Naive thymus-derived CD8-positive, alpha-beta T cell (primary cell): ENCODE measurements around the gene ZNF280B. TPM values are rescaled to one million over a fixed set of nuclear protein-coding genes. Genes with fewer than 3 reads are reported as not detected.
"Not testable (repeated sequence)": the region's sequence is repeated elsewhere in the genome, so short reads cannot be mapped to it uniquely, and the experiment has no call there.

Experiments used
- ATAC-seq, 2 donors: fragments of 150-1000 bp; cut with Tn5 transposase in 1 of 2; sonication (Bioruptor Pico), chemical (Tn5 transposase) in 1 of 2; 1 replicate in 1 of 2; 2 replicates in 1 of 2; pipeline ENCODE4 v1.10.0; 2021; ENCODE audit warnings: mild to moderate bottlenecking in 2 of 2, moderate library complexity in 2 of 2
- POLR2A ChIA-PET: fragments of 350-600 bp; sonication (Branson Sonifier 250); formaldehyde crosslinking; loops from one replicate; lab custom pipeline; 2021; ENCODE audit warnings: antibody characterized with exemption; lab: Charles Lee
- DNase-seq, 10 donors: peaks; one replicate each; pipeline versions ENCODE4 v3.0.0 to v3.0.0-alpha.2; 2020 to 2022
- H3K27ac Mint-ChIP-seq, 10 donors: one replicate each; pipeline ENCODE4 v1.8.0; 2020 to 2022; ENCODE audit warnings: mild to moderate bottlenecking in 10 of 10, mixed read lengths in 10 of 10, moderate library complexity in 4 of 10, inconsistent platforms in 1 of 10
- H3K27me3 Mint-ChIP-seq, 5 donors: one replicate each; pipeline ENCODE4 v1.8.0; 2021 to 2022; ENCODE audit warnings: mixed read lengths in 5 of 5
- H3K36me3 Mint-ChIP-seq, 3 donors: one replicate each; pipeline ENCODE4 v1.8.0; 2020 to 2022; ENCODE audit warnings: mixed read lengths in 3 of 3, mild to moderate bottlenecking in 2 of 3, inconsistent platforms in 1 of 3
- H3K4me1 Mint-ChIP-seq, 4 donors: one replicate each; pipeline ENCODE4 v1.8.0; 2021 to 2022; ENCODE audit warnings: mixed read lengths in 4 of 4
- H3K4me3 Mint-ChIP-seq, 10 donors: one replicate each; pipeline ENCODE4 v1.8.0; 2020 to 2022; ENCODE audit warnings: mild to moderate bottlenecking in 10 of 10, mixed read lengths in 10 of 10, moderate library complexity in 6 of 10, inconsistent platforms in 1 of 10
- H3K9me3 Mint-ChIP-seq, 9 donors: one replicate each; pipeline ENCODE4 v1.8.0; 2020 to 2022; ENCODE audit warnings: mixed read lengths in 9 of 9, mild to moderate bottlenecking in 3 of 9, inconsistent platforms in 1 of 9, moderate library complexity in 1 of 9
- polyA plus RNA-seq, 3 donors: library from polyadenylated mRNA; unstranded; fragments of 300-500 nt; fragmentation: Illumina TruSeq; gene quantifications; one replicate each; pipeline ENCODE4 v1.2.3, GENCODE V29; 2021
- total RNA-seq, 8 experiments: library from RNA in 2 of 8; stranded (reverse) in 2 of 8; gene quantifications; one replicate each; pipeline ENCODE4 v1.2.3 and lab custom pipeline; 2021 to 2026

The ZNF280B gene
- total and polyA plus RNA-seq, 5 experiments from 2014 or later, result 2.1 to 3.0 (median 2.4) TPM

DNA sequence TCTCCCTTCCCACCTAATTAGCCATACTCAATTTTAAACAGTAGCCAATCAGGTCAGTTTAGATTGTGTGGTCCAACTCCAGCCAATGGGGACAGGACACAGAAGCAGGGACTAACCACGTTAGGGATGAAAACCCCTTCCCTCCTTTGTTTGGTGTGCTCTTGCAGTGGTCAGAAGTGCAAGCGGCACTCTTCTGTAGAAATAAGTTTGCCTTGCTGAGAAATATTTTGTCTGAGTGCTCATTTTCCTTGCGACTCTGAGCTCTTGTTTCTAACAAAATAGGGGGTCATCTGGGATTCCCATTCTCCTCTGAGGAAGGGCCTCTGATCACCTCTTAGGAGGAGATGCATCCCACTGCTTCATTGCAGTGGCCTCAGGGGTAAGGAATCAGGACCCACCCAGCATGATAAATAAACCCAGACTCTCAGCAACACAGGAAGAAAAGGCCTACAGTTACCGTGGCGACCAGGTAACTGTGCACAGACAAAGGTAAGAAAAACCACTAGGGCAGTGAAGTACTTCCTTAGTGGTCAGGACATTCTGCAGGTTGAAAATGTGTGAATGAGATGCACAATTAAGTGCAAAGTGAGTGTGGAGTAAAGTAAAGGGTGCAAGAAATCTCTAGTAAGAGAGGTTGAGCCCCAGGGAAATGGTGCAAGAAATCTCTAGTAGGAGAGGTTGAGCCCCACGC lies 55.4 kb downstream of the ZNF280B start:
- H3K27ac Mint-ChIP-seq, result no peak overlapping the region
- ATAC-seq (no peak), DNase-seq (no peak)
- POLR2A ChIA-PET, result no interaction called here
- peaks cover 0 to 23% (median 1%) of the 10 kb centered on the region in 4 donors for H3K4me1 Mint-ChIP-seq
- peaks cover 0 to 41% (median 9%) of the 10 kb centered on the region in 3 donors for H3K36me3 Mint-ChIP-seq
- H3K9me3 Mint-ChIP-seq, result peaks cover 9 to 58% (median 24%) of the 10 kb centered on the region in 9 donors
- peaks cover 14 to 38% (median 23%) of the 10 kb centered on the region in 5 donors for H3K27me3 Mint-ChIP-seq
- H3K4me3 Mint-ChIP-seq, result no peak overlapping the region

GRCh38 chr22:22452211-22452610 lies 56.3 kb downstream of the ZNF280B start:
- no peak for DNase-seq
- POLR2A ChIA-PET, result no interaction called here
- Mint-ChIP-seq H3K27ac (peak overlapping the region in 1 of 10 donors; percentile 1), H3K27me3 (peaks cover 14 to 39% (median 24%) of the 10 kb centered on the region in 5 donors), H3K36me3 (peaks cover 0 to 35% (median 9%) of the 10 kb centered on the region in 3 donors), H3K9me3 (peaks cover 9 to 50% (median 24%) of the 10 kb centered on the region in 9 donors), H3K4me3 (no peak overlapping the region), H3K4me1 (peaks cover 0 to 23% (median 1%) of the 10 kb centered on the region in 4 donors)
- ATAC-seq, result no peak

DNA sequence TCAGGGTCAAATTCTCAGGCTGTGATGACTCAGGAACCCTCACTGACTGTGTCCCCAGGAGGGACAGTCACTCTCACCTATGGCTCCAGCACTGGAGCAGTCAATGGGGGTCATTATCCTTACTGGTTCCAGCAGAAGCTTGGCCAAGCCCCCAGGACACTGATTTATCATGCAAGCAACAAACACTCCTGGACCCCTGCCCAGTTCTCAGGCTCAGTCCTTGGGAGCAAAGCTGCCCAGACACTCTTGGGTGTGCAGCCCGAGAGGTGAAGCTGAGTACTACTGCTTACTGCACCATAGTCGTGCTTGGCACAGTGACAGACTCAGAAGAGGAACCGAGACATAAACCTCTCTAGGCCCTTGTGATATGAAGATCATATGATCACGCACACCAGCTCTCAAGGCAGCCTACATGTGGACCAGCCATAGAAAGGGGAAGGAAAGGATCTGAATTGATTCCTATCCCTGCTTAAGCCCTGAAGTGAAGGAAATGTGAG lies 58.2 kb downstream of the ZNF280B start:
- DNase-seq, result peak in 1 of 10 donors; percentile 30

DNA sequence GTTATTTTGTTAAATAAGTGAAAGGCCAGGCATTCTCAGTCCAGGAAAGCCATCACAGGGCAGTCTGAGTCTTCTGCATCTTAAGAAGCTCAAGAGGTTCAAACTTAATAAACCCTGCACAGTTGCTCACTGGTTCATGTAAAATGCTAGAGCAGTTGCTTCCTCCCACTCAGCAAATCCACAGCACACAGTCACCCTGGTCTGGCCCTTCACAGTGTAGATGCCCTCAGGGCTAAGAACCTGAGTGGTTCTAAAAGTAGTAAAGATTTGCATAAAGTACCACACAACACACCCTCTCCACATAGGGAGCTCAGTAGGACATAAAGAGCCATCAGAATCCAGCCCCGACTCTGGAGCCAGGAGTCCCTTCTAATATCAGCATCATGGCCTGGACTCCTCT lies 58.7 kb downstream of the ZNF280B start:
- H3K4me1 Mint-ChIP-seq, result peaks cover 0 to 23% (median 1%) of the 10 kb centered on the region in 4 donors
- no peak for DNase-seq
- POLR2A ChIA-PET, result no interaction called here
- peaks cover 9 to 34% (median 24%) of the 10 kb centered on the region in 9 donors for H3K9me3 Mint-ChIP-seq
- H3K36me3 Mint-ChIP-seq, result peaks cover 0 to 28% (median 9%) of the 10 kb centered on the region in 3 donors
- H3K4me3 Mint-ChIP-seq, result no peak overlapping the region
- H3K27me3 Mint-ChIP-seq, result peaks cover 13 to 42% (median 29%) of the 10 kb centered on the region in 5 donors
- ATAC-seq, result no peak
- peak overlapping the region in 1 of 10 donors; percentile 56 for H3K27ac Mint-ChIP-seq

More for the DNA sequence above, 58.2 kb downstream of the ZNF280B start:
- POLR2A ChIA-PET, result no interaction called here
- peaks cover 14 to 42% (median 26%) of the 10 kb centered on the region in 5 donors for H3K27me3 Mint-ChIP-seq
- H3K9me3 Mint-ChIP-seq, result peaks cover 9 to 39% (median 24%) of the 10 kb centered on the region in 9 donors
- ATAC-seq, result peak in 1 of 2 donors; percentile 65
- H3K4me3 Mint-ChIP-seq, result no peak overlapping the region
- peaks cover 0 to 23% (median 1%) of the 10 kb centered on the region in 4 donors for H3K4me1 Mint-ChIP-seq
- peak overlapping the region in 1 of 10 donors; percentile 18 for H3K27ac Mint-ChIP-seq
- H3K36me3 Mint-ChIP-seq, result peaks cover 0 to 28% (median 9%) of the 10 kb centered on the region in 3 donors

DNA sequence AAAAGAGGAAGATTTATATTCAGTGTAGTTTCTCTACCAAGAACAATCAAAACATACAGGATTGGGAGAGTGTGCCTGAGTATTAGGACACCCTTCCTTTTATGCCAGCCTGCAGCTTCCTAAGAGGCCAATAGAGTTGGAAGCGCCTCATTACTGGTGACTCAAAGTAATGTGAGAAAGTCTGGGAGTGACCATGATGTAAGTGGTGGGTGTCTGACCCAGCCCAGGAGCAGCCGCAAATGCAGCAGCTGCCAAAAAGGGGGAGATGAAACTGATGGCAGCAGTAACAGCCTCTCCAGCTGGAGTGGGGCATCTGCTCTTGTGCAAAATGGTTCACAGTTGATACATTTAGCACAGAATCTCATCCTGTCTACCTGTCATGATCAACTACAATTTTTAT lies 62.0 kb downstream of the ZNF280B start:
- ATAC-seq (no peak), DNase-seq (no peak)
- POLR2A ChIA-PET, result no interaction called here
- Mint-ChIP-seq H3K36me3 (no peaks in the 10 kb centered on the region), H3K9me3 (peaks cover 0 to 8% (median 5%) of the 10 kb centered on the region in 9 donors), H3K4me3 (no peak overlapping the region), H3K27ac (no peak overlapping the region), H3K4me1 (peaks cover 0 to 19% (median 0%) of the 10 kb centered on the region in 4 donors), H3K27me3 (peaks cover 11 to 46% (median 18%) of the 10 kb centered on the region in 5 donors)

DNA sequence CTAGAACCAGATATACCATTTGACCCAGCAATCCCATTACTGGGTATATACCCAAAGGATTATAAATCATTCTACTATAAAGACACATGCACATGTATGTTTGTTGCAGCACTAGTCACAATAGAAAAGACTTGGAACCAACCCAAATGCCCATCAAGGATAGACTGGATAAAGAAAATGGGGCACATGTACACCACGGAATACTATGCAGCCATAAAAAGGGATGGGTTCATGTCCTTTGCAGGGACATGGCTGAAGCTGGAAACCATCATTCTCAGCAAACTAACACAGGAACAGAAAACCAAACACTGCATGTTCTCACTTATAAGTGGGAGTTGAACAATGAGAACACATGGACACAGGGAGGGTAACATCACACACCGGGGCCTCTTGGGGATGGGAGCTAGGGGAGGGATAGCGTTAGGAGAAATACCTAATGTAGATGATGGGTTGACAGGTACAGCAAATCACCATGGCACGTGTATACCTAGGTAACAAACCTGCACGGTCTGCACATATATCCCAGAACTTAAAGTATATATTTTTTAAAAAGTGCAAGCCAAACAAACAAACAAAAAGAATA lies 64.4 kb downstream of the ZNF280B start:
- H3K36me3 Mint-ChIP-seq, POLR2A ChIA-PET, ATAC-seq, H3K4me3 Mint-ChIP-seq, H3K4me1 Mint-ChIP-seq, H3K9me3 Mint-ChIP-seq, DNase-seq: not testable (repeated sequence)
- Mint-ChIP-seq H3K27ac (peak overlapping the region in 1 of 10 donors; percentile 35), H3K27me3 (peaks cover 29 to 61% (median 31%) of the 10 kb centered on the region in 5 donors)

DNA sequence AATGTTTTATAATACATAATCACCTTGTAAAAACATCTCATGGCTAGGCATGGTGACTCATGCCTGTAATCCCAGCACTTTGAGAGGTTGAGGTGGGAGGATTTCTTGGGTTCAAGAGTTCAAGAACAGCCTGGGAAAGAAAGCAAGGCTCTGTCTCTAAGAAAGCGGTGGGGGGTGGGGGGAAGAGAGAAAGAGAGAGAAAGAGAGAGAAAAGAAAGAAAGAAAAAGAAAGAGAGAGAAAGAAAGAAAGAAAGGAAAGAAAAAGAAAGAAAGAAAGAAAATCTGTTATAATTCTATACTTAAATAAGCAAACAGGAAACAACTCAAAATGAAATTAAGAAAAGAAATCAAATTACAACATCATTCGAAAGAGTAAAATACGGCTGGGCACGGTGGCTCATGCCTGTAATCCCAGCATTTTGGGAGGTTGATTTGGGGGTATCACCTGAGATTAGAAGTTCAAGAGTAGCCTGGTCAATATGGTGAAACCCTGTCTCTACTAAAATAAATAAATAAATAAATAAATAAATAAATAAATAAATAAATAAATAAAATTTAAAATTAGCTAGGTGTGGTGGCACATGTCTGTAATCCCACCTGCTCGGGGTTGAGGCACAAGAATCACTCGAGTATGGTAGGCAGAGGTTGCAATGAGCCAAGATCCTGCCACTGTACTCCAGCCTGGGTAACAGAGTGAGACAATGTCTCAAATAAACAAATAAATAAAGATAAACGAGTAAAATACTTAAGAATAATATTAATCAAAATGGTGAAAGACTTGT lies 65.4 kb downstream of the ZNF280B start:
- Mint-ChIP-seq H3K27ac (no peak overlapping the region), H3K36me3 (no peaks in the 10 kb centered on the region), H3K4me3 (no peak overlapping the region), H3K9me3 (peaks cover 0 to 8% (median 5%) of the 10 kb centered on the region in 9 donors), H3K4me1 (peaks cover 0 to 2% (median 0%) of the 10 kb centered on the region in 4 donors), H3K27me3 (peaks cover 33 to 71% (median 36%) of the 10 kb centered on the region in 5 donors)
- POLR2A ChIA-PET, result no interaction called here
- DNase-seq (no peak), ATAC-seq (no peak)

- H3K9me3 Mint-ChIP-seq, POLR2A ChIA-PET, H3K4me1 Mint-ChIP-seq, H3K27ac Mint-ChIP-seq, H3K4me3 Mint-ChIP-seq, DNase-seq, ATAC-seq, H3K36me3 Mint-ChIP-seq: not testable (repeated sequence)
- H3K27me3 Mint-ChIP-seq, result peaks cover 39 to 76% (median 48%) of the 10 kb centered on the region in 5 donors
These were observed 66.9 kb downstream of the ZNF280B start for GRCh38 chr22:22441626-22442025.

DNA sequence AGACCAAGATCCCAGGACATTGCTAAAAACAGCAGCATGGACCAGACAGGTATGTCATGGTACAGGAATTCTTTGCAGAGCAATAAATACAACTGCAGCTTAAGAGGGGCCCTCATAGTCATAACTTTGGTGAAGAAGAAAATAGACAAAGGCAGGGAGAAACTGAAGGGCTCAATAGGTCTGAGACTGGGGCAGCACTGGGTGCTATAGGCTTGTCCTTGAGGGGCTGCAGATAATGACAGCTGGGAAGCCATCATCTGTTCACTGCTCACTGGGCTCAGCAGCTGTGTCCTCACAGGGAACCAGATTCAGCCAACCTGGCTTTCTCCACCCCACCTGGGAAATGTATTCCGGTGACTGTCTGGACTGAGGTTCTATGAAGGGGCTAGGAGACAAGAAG lies 68.4 kb downstream of the ZNF280B start:
- no peak for ATAC-seq
- Mint-ChIP-seq H3K36me3 (no peaks in the 10 kb centered on the region), H3K4me3 (no peak overlapping the region), H3K4me1 (peaks cover 0 to 4% (median 0%) of the 10 kb centered on the region in 4 donors), H3K27me3 (peaks cover 43 to 71% (median 47%) of the 10 kb centered on the region in 5 donors), H3K9me3 (peaks cover 0 to 8% (median 5%) of the 10 kb centered on the region in 9 donors), H3K27ac (no peak overlapping the region)
- DNase-seq, result no peak
- POLR2A ChIA-PET, result no interaction called here

Other genes with a start within 250 kb of the ZNF280B start
- not detected for gene ZNF280A, start 11.5 kb upstream of the ZNF280B start, total RNA-seq
- gene ZNF280A, start 11.5 kb upstream of the ZNF280B start, polyA plus RNA-seq, result not detected
- gene PRAME, start 50.5 kb upstream of the ZNF280B start, total RNA-seq, result not detected
- not detected for gene PRAME, start 50.5 kb upstream of the ZNF280B start, polyA plus RNA-seq
- gene GGTLC2, start 135.9 kb upstream of the ZNF280B start, total RNA-seq, result not detected
- gene GGTLC2, start 135.9 kb upstream of the ZNF280B start, polyA plus RNA-seq, result not detected